MM.1S (cell line): ENCODE results near the gene UQCRQ.
A peak's percentile ranks its signal among the peaks of the same experiment; 100 is the strongest.

ENCODE experiments used
- DNase-seq: peaks from one replicate; pipeline ENCODE4 v3.0.0-alpha.2; 2015
- H2AFZ ChIP-seq: fragments of 300-600 bp; sonication (generic); 2 replicates; pipeline ENCODE4 v1.6.0; 2016; ENCODE audit warnings: antibody characterized with exemption, low read length
- H3F3A ChIP-seq: fragments of 300-600 bp; sonication (generic); 2 replicates; pipeline ENCODE4 v1.6.1; 2016; ENCODE audit warnings: mild to moderate bottlenecking, antibody characterized with exemption, low read length, moderate library complexity, mixed read lengths; ENCODE audit not compliant: insufficient read depth
- H3K27ac ChIP-seq: fragments of 300-600 bp; sonication (generic); 2 replicates; pipeline ENCODE4 v1.5.1; 2016; ENCODE audit warnings: mild to moderate bottlenecking, low read length
- H3K27me3 ChIP-seq: fragments of 300-600 bp; sonication (generic); replicated peaks from 2 replicates; pipeline ENCODE4 v1.6.0; 2016; ENCODE audit warnings: low read length; ENCODE audit not compliant: insufficient read depth
- H3K36me3 ChIP-seq: fragments of 300-600 bp; sonication (generic); replicated peaks from 2 replicates; pipeline ENCODE4 v1.6.1; 2016; ENCODE audit warnings: mild to moderate bottlenecking, low read length, mixed read lengths; ENCODE audit not compliant: insufficient read depth
- H3K4me1 ChIP-seq: fragments of 300-600 bp; sonication (generic); 2 replicates; pipeline ENCODE4 v1.6.1; 2016; ENCODE audit warnings: low read length, mixed read lengths
- H3K4me2 ChIP-seq: fragments of 300-600 bp; sonication (generic); 2 replicates; pipeline ENCODE4 v1.6.0; 2016; ENCODE audit warnings: low read depth, low read length
- H3K4me3 ChIP-seq: fragments of 300-600 bp; sonication (generic); 2 replicates; pipeline ENCODE4 v1.5.1; 2016; ENCODE audit warnings: low read length, mixed read lengths
- H3K79me2 ChIP-seq: fragments of 300-600 bp; sonication (generic); 2 replicates; pipeline ENCODE4 v1.6.1; 2016; ENCODE audit warnings: mixed run types, low read length, mixed read lengths
- H3K9ac ChIP-seq: fragments of 300-600 bp; sonication (generic); 2 replicates; pipeline ENCODE4 v1.6.1; 2016; ENCODE audit warnings: low read length, mixed read lengths
- H3K9me2 ChIP-seq: fragments of 300-600 bp; sonication (generic); replicated peaks from 2 replicates; pipeline ENCODE4 v1.6.1; 2016; ENCODE audit warnings: mild to moderate bottlenecking, low read length, mixed read lengths; ENCODE audit not compliant: insufficient read depth
- H3K9me3 ChIP-seq: fragments of 300-600 bp; sonication (generic); replicated peaks from 2 replicates; pipeline ENCODE4 v1.6.1; 2016; ENCODE audit warnings: mild to moderate bottlenecking, low read length, mixed read lengths; ENCODE audit not compliant: insufficient read depth
- H4K20me1 ChIP-seq: fragments of 300-600 bp; sonication (generic); 2 replicates; pipeline ENCODE4 v1.6.1; 2016; ENCODE audit warnings: mild to moderate bottlenecking, low read length, moderate library complexity, mixed read lengths; ENCODE audit not compliant: insufficient read depth
- EZH2 ChIP-seq: fragments of 300-600 bp; sonication (generic); optimal IDR thresholded peaks from 2 replicates; pipeline ENCODE3; 2017; ENCODE audit warnings: low read depth, mild to moderate bottlenecking, antibody characterized with exemption, low read length, mixed read lengths
- EZH2phosphoT487 ChIP-seq: fragments of 300-600 bp; sonication (generic); IDR thresholded peaks from 2 replicates; pipeline ENCODE4 v1.6.1; 2018; ENCODE audit warnings: antibody characterized with exemption, low read length
- TF ChIP-seq, protein P1 (sequence below): fragments of 300-600 bp; sonication (generic); IDR thresholded peaks from 2 replicates; pipeline ENCODE4 v1.5.1; 2016; ENCODE audit warnings: antibody characterized with exemption, low read length, mixed read lengths

Gene UQCRQ

DNA sequence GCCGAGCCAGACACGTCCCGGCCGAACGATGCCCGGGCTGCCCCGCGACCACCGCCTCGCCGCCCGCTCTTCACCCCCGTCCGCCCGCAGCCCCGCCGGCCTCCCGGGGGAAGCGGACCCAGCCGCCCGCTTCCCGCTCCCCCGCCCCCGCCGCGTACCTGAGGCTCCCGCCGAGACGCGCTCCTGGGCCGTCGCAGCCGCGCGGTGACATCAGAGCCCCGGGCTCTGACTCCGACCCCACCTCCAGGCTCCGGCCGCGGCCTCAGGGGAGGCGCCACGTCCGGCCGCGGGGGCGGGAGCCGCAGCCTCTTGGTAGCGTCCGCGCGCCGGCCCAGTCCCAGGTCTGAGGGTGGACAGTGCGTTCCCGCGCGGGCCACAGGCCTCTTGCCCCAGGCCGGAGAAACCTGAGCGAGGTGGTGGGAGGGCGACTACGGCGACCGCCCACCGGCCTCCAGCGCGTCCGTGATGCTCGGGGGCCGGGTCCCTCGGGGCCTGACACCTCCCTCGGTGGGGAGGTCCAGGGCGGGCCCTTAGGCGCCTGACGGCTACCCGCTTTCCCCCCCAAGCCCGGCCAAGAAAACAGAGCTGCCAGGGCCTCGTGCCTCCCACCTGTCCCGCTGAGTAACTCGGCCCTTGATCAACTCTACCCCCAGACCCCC is 35.9 kb upstream of the UQCRQ start, which contains the start of gene SHROOM1:
Gene SHROOM1 (minus strand): TSS at position 212 of the 659 bp plus-strand sequence. CDS start 4,507 bp downstream, outside the sequence.
- Histone ChIP-seq H4K20me1 (no peaks in the 10 kb centered on the region), H3F3A (no peaks in the 10 kb centered on the region), H3K27me3 (no peaks in the 10 kb centered on the region), H3K9me2 (no peaks in the 10 kb centered on the region), H3K79me2 (peaks cover 5% of the 10 kb centered on the region), H2AFZ (peak within 1 kb of the TSS; percentile 90), H3K4me1 (no peaks in the 10 kb centered on the region), H3K36me3 (no peaks in the 10 kb centered on the region), H3K4me2 (peak within 1 kb of the TSS; percentile 90), H3K27ac (peak within 1 kb of the TSS; percentile 52; the same call in 1 of the 2 replicates), H3K9me3 (no peaks in the 10 kb centered on the region), H3K9ac (peak within 1 kb of the TSS; percentile 85), H3K4me3 (peak within 1 kb of the TSS; percentile 82)
- TF ChIP-seq, protein P1, sequence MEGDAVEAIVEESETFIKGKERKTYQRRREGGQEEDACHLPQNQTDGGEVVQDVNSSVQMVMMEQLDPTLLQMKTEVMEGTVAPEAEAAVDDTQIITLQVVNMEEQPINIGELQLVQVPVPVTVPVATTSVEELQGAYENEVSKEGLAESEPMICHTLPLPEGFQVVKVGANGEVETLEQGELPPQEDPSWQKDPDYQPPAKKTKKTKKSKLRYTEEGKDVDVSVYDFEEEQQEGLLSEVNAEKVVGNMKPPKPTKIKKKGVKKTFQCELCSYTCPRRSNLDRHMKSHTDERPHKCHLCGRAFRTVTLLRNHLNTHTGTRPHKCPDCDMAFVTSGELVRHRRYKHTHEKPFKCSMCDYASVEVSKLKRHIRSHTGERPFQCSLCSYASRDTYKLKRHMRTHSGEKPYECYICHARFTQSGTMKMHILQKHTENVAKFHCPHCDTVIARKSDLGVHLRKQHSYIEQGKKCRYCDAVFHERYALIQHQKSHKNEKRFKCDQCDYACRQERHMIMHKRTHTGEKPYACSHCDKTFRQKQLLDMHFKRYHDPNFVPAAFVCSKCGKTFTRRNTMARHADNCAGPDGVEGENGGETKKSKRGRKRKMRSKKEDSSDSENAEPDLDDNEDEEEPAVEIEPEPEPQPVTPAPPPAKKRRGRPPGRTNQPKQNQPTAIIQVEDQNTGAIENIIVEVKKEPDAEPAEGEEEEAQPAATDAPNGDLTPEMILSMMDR: no peak
- no peak for TF ChIP-seq EZH2phosphoT487
- peak; percentile 85 for DNase-seq

DNA sequence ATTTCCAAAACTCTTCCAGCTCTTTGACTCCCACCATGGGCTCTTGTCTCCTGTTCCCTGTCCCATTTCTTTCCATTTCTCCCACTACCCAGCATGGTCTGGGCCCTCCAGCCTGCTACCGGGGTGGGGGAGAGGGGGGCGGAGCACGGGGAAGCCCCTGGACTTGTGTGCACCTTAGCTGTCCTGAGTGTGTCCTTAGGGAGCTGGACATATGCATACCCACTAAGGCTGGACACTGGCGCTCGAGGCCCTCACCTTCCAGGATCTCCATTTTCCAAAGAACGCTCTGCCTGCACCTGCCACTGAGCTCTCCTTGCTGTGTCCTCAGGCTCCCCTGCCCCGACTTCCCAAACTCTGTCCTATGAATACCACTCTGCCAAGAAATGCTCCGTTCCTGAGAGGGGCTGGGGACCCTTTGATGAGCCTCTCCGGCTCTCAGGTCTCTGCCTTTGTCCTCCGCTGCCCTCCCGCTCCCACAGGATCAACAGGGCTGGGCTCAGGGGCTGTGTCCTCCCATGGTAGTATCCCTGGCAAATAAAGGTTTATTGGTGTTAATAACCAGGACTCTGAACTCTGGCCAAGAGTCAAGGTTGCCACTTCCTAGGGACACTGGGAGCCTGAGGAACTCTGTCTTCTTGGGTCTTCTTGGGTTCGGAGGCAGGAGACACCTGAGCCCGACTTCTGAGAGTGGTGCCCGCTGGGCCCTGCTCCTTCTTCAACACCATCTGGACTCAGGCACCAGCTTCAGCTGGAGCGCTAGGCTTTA is 35.2 kb upstream of the UQCRQ start:
- Histone ChIP-seq H3K27me3 (no peaks in the 10 kb centered on the region), H3K4me2 (peak overlapping the region; percentile 90), H2AFZ (peak overlapping the region; percentile 90), H3K9me2 (no peaks in the 10 kb centered on the region), H4K20me1 (no peaks in the 10 kb centered on the region), H3K36me3 (no peaks in the 10 kb centered on the region), H3K9ac (peak overlapping the region; percentile 85), H3K79me2 (peaks cover 5% of the 10 kb centered on the region), H3K4me1 (no peaks in the 10 kb centered on the region), H3K27ac (no peak overlapping the region; the same call in 1 of the 2 replicates), H3F3A (no peaks in the 10 kb centered on the region), H3K4me3 (peak overlapping the region; percentile 82), H3K9me3 (no peaks in the 10 kb centered on the region)
- DNase-seq: no peak
- TF ChIP-seq EZH2phosphoT487 (no peak), EZH2 (no peak)
- TF ChIP-seq, protein P1: no peak

DNA sequence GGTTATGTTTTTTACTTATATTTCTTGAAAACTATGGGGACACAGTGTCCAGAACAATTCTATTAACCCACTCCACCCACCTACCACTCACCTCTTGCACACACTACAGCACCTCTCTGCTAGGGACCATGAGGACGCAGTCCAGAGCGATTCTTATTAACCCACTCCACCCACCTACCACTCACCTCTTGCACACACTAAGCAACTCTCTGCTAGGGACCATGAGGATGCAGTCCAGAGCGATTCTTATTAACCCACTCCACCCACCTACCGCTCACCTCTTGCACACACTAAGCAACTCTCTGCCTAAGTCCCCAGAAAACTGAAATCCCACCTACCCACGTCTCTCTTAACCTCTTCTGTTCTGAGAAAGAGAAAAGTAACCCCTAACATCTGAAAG is 33.8 kb upstream of the UQCRQ start:
- Histone ChIP-seq H3K9ac (no peak overlapping the region), H2AFZ (no peak overlapping the region), H3K79me2 (peaks cover 5% of the 10 kb centered on the region), H3K4me1 (no peaks in the 10 kb centered on the region), H3K4me3 (no peak overlapping the region), H4K20me1 (no peaks in the 10 kb centered on the region), H3K27ac (no peak overlapping the region), H3K9me3 (no peaks in the 10 kb centered on the region), H3K9me2 (no peaks in the 10 kb centered on the region), H3F3A (no peaks in the 10 kb centered on the region), H3K4me2 (no peak overlapping the region), H3K27me3 (no peaks in the 10 kb centered on the region), H3K36me3 (no peaks in the 10 kb centered on the region)
- TF ChIP-seq EZH2 (no peak), EZH2phosphoT487 (no peak)
- TF ChIP-seq, protein P1: no peak
- no peak for DNase-seq
